Activated naive CD4-positive, alpha-beta T cell treated with anti-CD3 and anti-CD28 coated beads for 36 hours (primary cell): ENCODE measurements around the gene MACF1. TPM values are rescaled to one million over a fixed set of nuclear protein-coding genes. Genes with fewer than 3 reads are reported as not detected.

Source experiments
- CTCF ChIA-PET: fragments of 350-600 bp; sonication (Branson Sonifier 250); formaldehyde crosslinking; loops from one replicate; lab custom pipeline; 2021; ENCODE audit warnings: antibody characterized with exemption; lab: Charles Lee
- DNase-seq: peaks from one replicate; pipeline ENCODE4 v3.0.0-alpha.2; 2020
- H3K27ac Mint-ChIP-seq: one replicate; pipeline ENCODE4 v1.8.0; 2021; ENCODE audit warnings: mild to moderate bottlenecking, mixed read lengths
- H3K27me3 Mint-ChIP-seq: one replicate; pipeline ENCODE4 v1.8.0; 2021; ENCODE audit warnings: low read depth, mixed read lengths
- H3K36me3 Mint-ChIP-seq: one replicate; pipeline ENCODE4 v1.8.0; 2021; ENCODE audit warnings: low read depth, mixed read lengths
- H3K4me1 Mint-ChIP-seq: one replicate; pipeline ENCODE4 v1.8.0; 2021; ENCODE audit warnings: low read depth, mixed read lengths
- H3K4me3 Mint-ChIP-seq: one replicate; pipeline ENCODE4 v1.8.0; 2021; ENCODE audit warnings: mild to moderate bottlenecking, moderate library complexity, mixed read lengths
- H3K9me3 Mint-ChIP-seq: one replicate; pipeline ENCODE4 v1.8.0; 2021; ENCODE audit warnings: mixed read lengths
- intact Hi-C: fragments of 100-400 bp; cut with micrococcal nuclease; formaldehyde crosslinking; loops from one replicate; pipeline ENCODE4 v1.15.1; 2023
- total RNA-seq, 2 experiments: library from RNA; stranded (reverse); gene quantifications; one replicate each; pipeline ENCODE4 v1.2.3, GENCODE V29; 2021

The MACF1 gene
- total RNA-seq, 2 experiments from 2014 or later, result 174 to 179 TPM

DNA sequence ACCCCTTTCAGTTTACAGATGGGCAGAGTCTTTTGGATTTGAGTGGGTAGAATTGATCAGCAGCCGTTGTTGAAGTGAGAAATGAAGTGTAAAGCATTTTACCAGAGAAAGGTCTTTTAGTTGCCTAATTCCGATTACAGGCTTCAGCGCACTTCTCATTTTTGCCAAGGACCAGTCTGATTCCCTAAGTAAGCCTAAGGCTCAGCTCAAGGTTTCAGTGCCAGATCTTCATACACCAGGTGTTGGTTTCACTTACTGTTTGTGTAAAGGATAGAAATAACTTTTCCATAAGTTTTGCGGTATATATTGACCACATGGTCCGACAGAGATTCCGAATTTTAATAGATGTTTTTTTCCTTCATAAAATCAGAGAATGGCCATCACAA lies 203.0 kb downstream of the MACF1 start:
- peaks cover 4% of the 10 kb centered on the region for H3K36me3 Mint-ChIP-seq
- no peaks in the 10 kb centered on the region for H3K27me3 Mint-ChIP-seq
- intact Hi-C loops, result loop anchor here (10.0 kb wide), 1 partner anchor 317 kb away; no protein-coding TSS in a partner anchor
- peak overlapping the region; percentile 81 for H3K4me3 Mint-ChIP-seq
- no peak for DNase-seq
- H3K4me1 Mint-ChIP-seq, result peaks cover 57% of the 10 kb centered on the region
- no peaks in the 10 kb centered on the region for H3K9me3 Mint-ChIP-seq
- CTCF ChIA-PET, result interaction anchor here (0.6 to 1.6 kb wide), 3 partner anchors 29 to 339 kb away, joined by 3 to 7 read pairs (median 5); no protein-coding TSS in a partner anchor
- no peak overlapping the region for H3K27ac Mint-ChIP-seq

DNA sequence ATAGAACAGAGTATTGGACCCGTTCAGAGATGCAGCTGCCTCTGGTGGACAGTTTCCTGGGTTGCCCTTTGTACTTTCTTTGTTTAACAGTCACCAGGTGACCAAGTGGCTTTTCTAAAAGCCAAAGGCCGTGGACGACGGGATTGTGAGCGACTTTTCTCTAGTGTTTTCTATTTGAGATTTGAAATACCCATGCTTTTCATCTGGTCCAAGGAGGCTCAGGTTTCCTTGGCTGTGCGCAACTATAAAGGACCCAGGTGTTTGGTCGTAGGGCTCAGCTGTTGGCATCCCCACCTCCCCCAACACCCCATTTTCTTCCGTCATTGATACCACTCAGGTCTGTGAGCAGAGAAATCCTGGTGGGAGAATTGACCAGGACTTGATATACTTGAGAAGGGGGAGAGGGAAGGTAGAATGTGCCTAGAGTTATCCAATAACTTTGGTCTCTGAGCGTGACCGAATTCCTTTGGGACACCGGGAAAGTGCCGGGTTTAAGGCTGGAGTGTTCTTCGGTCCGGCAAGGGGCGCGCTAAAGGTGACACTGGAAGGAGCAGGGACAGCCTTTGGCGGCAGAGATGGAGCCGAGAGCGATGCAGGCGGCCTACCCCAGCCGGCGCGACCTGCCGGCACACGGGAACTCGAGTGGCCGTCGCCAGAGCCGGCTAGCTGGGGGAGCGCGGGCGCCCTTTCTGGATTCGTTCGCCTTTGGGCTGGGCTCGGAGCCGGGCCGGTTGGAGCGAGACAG lies 203.6 kb downstream of the MACF1 start:
- H3K36me3 Mint-ChIP-seq, result peaks cover 4% of the 10 kb centered on the region
- peaks cover 60% of the 10 kb centered on the region for H3K4me1 Mint-ChIP-seq
- H3K4me3 Mint-ChIP-seq, result peak overlapping the region; percentile 81
- no peaks in the 10 kb centered on the region for H3K9me3 Mint-ChIP-seq
- H3K27me3 Mint-ChIP-seq, result no peaks in the 10 kb centered on the region
- intact Hi-C loops, result loop anchor here (10.0 kb wide), 1 partner anchor 317 kb away; no protein-coding TSS in a partner anchor
- no peak for DNase-seq
- CTCF ChIA-PET, result interaction anchor here (0.6 to 4.1 kb wide), 4 partner anchors 13 to 340 kb away, joined by 3 to 17 read pairs (median 6); no protein-coding TSS in a partner anchor
- no peak overlapping the region for H3K27ac Mint-ChIP-seq

DNA sequence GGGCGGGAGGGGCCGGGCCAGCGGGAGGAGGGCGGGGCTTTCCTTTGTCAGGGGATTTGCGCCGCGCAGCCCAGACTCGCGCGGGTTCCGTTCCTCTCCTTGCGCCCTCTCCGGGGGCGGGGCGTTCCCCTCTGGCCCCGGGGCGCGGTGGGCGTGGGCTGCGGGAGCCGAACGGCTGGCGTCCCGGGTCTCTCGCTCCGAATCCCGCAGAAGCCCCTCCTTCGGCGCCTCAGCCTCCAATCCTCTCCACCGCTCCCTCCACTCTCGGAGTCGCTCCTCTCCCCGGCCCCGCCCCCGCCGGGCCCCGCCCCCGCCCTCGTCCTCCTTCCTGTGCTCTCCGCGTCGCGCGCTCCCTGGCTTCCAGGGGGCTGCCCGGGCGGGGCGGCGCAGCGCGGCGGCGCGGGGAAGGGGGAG lies 204.2 kb downstream of the MACF1 start:
- intact Hi-C loops, result loop anchor here (10.0 kb wide), 1 partner anchor 316 kb away; no protein-coding TSS in a partner anchor
- peaks cover 60% of the 10 kb centered on the region for H3K4me1 Mint-ChIP-seq
- H3K27ac Mint-ChIP-seq, result no peak overlapping the region
- peaks cover 1% of the 10 kb centered on the region for H3K36me3 Mint-ChIP-seq
- H3K4me3 Mint-ChIP-seq, result peak overlapping the region; percentile 81
- no peaks in the 10 kb centered on the region for H3K27me3 Mint-ChIP-seq
- H3K9me3 Mint-ChIP-seq, result no peaks in the 10 kb centered on the region
- DNase-seq, result peak; percentile 82
- CTCF ChIA-PET, result interaction anchor here (1.6 to 4.1 kb wide), 5 partner anchors 9 to 310 kb away, joined by 3 to 42 read pairs (median 17); no protein-coding TSS in a partner anchor

DNA sequence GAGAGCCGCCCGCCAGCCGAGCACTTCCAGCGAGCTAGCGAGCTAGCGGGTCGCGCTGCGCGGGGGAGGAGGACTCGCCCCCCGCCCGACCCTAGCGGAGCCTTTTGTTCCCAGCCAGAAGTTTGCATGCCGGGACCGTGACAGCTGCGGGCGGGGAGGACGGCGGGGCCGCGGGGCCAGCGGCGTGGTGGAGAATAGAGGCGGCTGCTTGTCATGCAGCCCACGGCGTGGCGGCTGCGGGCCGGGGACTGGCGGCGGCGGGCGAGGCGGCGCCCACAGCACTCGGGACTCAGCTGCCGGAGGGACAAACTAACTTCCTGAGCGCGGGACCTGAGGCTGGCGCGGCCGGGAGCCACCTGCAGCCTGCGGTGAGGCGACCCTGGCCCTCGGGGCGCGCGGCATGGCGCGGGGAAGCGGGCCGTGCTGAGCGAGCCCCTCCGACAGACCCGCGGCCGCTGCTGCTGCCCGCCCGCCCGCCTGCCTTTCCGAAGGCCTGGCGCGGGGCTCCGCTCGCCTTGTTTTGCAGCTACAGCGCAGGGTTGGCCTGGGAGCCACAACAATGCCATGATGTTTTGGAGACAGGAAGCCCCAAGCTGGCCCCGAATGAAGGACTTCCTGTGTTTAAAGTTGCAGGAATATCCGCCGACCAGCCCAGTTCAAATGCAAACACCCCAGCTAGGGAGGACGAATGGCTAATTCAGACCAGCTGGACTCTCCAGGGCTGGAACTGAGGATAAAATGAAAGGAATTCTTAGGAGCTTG lies 204.7 kb downstream of the MACF1 start:
- peak overlapping the region; percentile 81 for H3K4me3 Mint-ChIP-seq
- peaks cover 65% of the 10 kb centered on the region for H3K4me1 Mint-ChIP-seq
- no peaks in the 10 kb centered on the region for H3K27me3 Mint-ChIP-seq
- no peak overlapping the region for H3K27ac Mint-ChIP-seq
- DNase-seq, result peak; percentile 42
- CTCF ChIA-PET, result interaction anchor here (1.1 to 4.1 kb wide), 11 partner anchors 10 to 310 kb away, joined by 3 to 42 read pairs (median 7); no protein-coding TSS in a partner anchor
- H3K36me3 Mint-ChIP-seq, result peaks cover 1% of the 10 kb centered on the region
- H3K9me3 Mint-ChIP-seq, result no peaks in the 10 kb centered on the region
- intact Hi-C loops, result loop anchor here (10.0 kb wide), 1 partner anchor 316 kb away; no protein-coding TSS in a partner anchor

DNA sequence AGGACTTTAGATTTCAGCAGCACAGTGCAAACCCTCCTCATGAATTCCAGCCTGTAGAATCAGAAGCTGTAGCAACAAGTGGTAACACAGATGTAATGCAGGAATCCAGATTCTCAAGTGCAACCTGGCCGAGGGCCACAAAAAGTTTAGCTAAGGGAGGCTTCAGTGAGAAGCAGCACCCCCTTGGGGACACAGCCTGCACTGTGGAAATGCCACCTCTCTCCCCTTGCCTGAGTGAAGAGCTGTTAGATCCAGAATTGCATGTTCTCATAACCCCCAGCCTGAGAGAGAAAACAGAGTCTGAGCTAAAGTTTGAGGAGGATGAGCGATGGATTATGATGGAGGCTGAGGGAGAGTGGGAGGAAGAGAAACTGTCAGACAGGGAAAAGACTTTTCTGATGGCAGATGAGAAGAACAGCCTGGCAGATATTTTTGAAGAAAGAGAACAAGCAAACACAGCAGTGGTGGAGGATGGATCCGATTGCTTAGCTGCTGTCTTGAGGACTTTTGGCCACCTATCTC lies 206.5 kb downstream of the MACF1 start:
- Mint-ChIP-seq H3K4me1 (peaks cover 60% of the 10 kb centered on the region), H3K9me3 (no peaks in the 10 kb centered on the region), H3K36me3 (peaks cover 1% of the 10 kb centered on the region), H3K27ac (no peak overlapping the region), H3K4me3 (no peak overlapping the region), H3K27me3 (no peaks in the 10 kb centered on the region)
- CTCF ChIA-PET, result interaction anchor here (0.6 to 4.1 kb wide), 36 partner anchors 8 to 312 kb away, joined by 3 to 42 read pairs (median 4); no protein-coding TSS in a partner anchor
- intact Hi-C loops, result loop anchor here (1.0 to 5.0 kb wide), 5 partner anchors 13 to 554 kb away; partner anchors contain the start of gene RRAGC
- peak; percentile 83 for DNase-seq

DNA sequence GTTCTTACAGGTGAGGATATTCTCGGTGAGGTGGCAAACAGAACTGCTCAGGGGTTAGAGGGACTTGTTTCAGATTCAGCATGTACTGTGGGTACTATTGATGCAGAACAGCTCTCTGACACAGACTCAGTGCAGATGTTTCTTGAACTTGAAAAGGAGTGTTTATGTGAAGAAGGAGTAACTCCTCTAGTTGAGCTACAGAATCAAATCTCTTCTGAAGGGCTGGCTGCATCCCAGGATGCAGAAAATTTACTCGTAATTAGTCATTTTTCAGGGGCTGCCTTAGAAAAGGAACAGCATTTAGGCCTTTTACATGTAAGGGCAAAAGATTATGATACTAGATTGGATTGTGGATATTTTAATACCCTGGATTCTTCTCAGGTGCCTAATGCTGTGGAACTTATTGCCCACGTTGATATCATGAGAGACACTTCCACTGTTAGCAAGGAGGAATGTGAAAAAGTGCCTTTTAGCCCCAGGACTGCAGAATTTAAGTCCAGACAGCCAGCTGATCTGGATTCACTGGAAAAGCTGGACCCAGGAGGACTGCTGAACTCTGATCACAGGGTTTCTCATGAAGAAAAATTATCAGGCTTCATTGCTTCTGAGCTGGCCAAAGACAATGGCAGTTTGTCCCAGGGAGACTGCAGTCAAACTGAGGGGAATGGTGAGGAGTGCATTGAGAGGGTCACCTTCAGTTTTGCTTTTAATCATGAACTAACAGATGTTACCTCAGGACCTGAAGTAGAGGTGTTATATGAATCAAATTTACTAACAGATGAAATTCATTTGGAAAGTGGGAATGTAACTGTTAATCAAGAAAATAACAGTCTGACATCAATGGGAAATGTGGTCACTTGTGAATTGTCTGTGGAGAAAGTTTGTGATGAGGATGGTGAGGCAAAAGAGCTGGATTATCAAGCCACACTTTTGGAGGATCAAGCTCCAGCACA lies 207.3 kb downstream of the MACF1 start:
- CTCF ChIA-PET, result interaction anchor here (0.7 to 4.1 kb wide), 28 partner anchors 9 to 313 kb away, joined by 3 to 42 read pairs (median 4); no protein-coding TSS in a partner anchor
- Mint-ChIP-seq H3K4me3 (no peak overlapping the region), H3K27me3 (no peaks in the 10 kb centered on the region), H3K27ac (no peak overlapping the region), H3K4me1 (peaks cover 58% of the 10 kb centered on the region), H3K9me3 (no peaks in the 10 kb centered on the region), H3K36me3 (peaks cover 1% of the 10 kb centered on the region)
- DNase-seq, result no peak
- intact Hi-C loops, result loop anchor here (1.0 to 5.0 kb wide), 5 partner anchors 14 to 555 kb away; partner anchors contain the start of gene RRAGC

DNA sequence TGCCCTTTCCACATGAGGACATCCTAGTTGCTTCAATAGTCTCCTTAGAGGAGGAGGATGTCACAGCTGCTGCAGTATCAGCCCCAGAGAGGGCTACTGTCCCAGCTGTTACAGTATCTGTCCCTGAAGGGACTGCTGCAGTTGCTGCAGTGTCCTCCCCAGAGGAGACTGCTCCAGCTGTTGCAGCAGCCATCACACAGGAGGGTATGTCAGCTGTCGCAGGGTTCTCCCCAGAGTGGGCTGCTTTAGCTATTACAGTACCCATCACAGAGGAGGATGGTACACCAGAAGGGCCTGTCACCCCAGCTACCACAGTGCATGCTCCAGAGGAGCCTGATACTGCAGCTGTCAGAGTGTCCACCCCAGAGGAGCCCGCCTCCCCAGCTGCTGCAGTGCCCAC lies 208.4 kb downstream of the MACF1 start:
- Mint-ChIP-seq H3K9me3 (no peaks in the 10 kb centered on the region), H3K27ac (no peak overlapping the region), H3K4me3 (no peak overlapping the region), H3K36me3 (peaks cover 1% of the 10 kb centered on the region), H3K4me1 (peaks cover 47% of the 10 kb centered on the region), H3K27me3 (no peaks in the 10 kb centered on the region)
- intact Hi-C loops, result loop anchor here (5.0 kb wide), 1 partner anchor 556 kb away; the partner anchor contains the start of gene RRAGC
- CTCF ChIA-PET, result interaction anchor here (0.8 to 4.0 kb wide), 3 partner anchors 13 to 314 kb away, joined by 3 to 42 read pairs (median 4); no protein-coding TSS in a partner anchor
- no peak for DNase-seq

DNA sequence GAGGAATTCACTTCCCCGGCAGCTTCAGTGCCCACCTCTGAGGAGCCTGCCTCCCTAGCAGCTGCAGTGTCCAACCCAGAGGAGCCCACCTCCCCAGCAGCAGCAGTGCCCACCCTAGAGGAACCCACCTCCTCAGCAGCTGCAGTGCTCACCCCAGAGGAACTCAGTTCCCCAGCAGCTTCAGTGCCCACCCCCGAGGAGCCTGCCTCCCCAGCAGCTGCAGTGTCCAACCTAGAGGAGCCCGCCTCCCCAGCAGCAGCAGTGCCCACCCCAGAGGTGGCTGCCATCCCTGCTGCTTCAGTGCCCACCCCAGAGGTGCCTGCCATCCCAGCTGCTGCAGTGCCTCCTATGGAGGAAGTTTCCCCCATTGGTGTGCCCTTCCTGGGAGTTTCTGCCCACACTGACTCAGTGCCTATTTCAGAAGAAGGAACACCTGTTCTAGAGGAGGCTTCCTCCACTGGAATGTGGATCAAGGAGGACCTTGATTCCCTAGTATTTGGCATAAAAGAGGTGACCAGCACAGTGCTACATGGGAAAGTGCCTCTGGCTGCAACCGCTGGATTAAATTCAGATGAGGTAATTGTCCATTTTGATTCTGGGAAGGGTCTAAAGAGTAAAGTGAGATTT lies 209.5 kb downstream of the MACF1 start:
- no peak for DNase-seq
- H3K9me3 Mint-ChIP-seq, result no peaks in the 10 kb centered on the region
- intact Hi-C loops, result loop anchor here (5.0 kb wide), 1 partner anchor 557 kb away; the partner anchor contains the start of gene RRAGC
- no peaks in the 10 kb centered on the region for H3K27me3 Mint-ChIP-seq
- peaks cover 43% of the 10 kb centered on the region for H3K4me1 Mint-ChIP-seq
- CTCF ChIA-PET, result no interaction called here
- H3K4me3 Mint-ChIP-seq, result no peak overlapping the region
- H3K36me3 Mint-ChIP-seq, result peaks cover 3% of the 10 kb centered on the region
- H3K27ac Mint-ChIP-seq, result no peak overlapping the region

DNA sequence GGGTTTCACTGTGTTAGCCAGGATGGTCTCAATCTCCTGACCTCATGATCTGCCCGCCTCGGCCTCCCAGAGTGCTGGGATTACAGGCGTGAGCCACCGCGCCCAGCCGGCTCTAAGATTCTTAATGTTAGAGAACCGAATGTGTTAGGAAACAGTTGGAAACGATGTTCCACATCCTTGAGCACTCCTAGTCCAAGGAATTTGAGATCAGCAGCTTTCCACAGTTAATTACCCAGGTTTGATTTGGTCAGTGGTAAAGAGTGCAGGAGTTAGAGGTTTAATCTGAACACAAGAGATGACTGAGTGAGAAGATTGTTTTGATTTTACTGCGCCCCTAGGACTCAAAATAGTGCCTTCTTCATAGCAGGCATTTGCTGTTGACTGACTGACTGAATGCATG lies 211.1 kb downstream of the MACF1 start:
- no peak for DNase-seq
- H3K36me3 Mint-ChIP-seq, result peaks cover 2% of the 10 kb centered on the region
- intact Hi-C loops, result no loop called here
- no peaks in the 10 kb centered on the region for H3K27me3 Mint-ChIP-seq
- H3K4me3 Mint-ChIP-seq, result no peak overlapping the region
- H3K4me1 Mint-ChIP-seq, result peaks cover 39% of the 10 kb centered on the region
- no peak overlapping the region for H3K27ac Mint-ChIP-seq
- no peaks in the 10 kb centered on the region for H3K9me3 Mint-ChIP-seq
- CTCF ChIA-PET, result interaction anchor here (0.8 kb wide), 1 partner anchor 326 kb away, joined by 3 read pairs; no protein-coding TSS in a partner anchor

DNA sequence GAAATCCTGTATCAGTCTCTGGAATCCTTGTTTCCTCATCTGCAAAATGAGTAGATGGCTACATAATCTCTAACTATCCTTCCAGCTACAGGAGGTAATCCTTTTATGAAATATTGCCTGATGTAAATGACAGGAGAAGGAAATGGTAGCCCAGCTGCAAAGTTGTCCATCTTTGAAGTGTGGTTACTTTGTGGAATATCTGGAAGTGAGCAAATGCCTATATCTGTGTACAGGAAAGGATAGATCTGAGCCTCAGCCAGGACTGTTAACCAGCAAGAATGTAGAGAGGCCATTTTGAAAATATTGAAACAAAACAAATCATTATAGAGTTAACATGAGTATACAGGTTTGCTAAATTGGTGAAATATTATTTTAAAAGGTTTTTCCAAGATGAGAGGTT lies 212.1 kb downstream of the MACF1 start:
- H3K4me1 Mint-ChIP-seq, result peaks cover 29% of the 10 kb centered on the region
- H3K36me3 Mint-ChIP-seq, result peaks cover 4% of the 10 kb centered on the region
- CTCF ChIA-PET, result no interaction called here

More for the DNA sequence above, 212.1 kb downstream of the MACF1 start:
- no peak overlapping the region for H3K27ac Mint-ChIP-seq
- no peaks in the 10 kb centered on the region for H3K9me3 Mint-ChIP-seq
- H3K4me3 Mint-ChIP-seq, result no peak overlapping the region
- H3K27me3 Mint-ChIP-seq, result no peaks in the 10 kb centered on the region
- DNase-seq, result no peak
- intact Hi-C loops, result no loop called here
